K562 (cell line): ENCODE data around the gene BCL7B. TPM values are rescaled to one million over a fixed set of nuclear protein-coding genes. Genes with fewer than 3 reads are reported as not detected.
A peak's percentile ranks its signal among the peaks of the same experiment; 100 is the strongest.

Experiments
- BCOR ChIP-seq: fragments of 450-650 bp; IDR thresholded peaks from 2 replicates; pipeline ENCODE4 v1.6.1; 2016
- CBFA2T3 ChIP-seq: fragments of 450-650 bp; IDR thresholded peaks from 2 replicates; pipeline ENCODE4 v1.6.1; 2017
- CHD4 ChIP-seq: fragments of 200-600 bp; sonication (generic); IDR thresholded peaks from 3 replicates; pipeline ENCODE4 v1.6.1; 2012; ENCODE audit warnings: low read depth, mild to moderate bottlenecking, mixed read lengths, low read length, inconsistent platforms; ENCODE audit not compliant: insufficient read depth, insufficient replicate concordance, poor library complexity, severe bottlenecking
- CTBP1 ChIP-seq: fragments of 450-650 bp; IDR thresholded peaks from 2 replicates; pipeline ENCODE4 v1.6.1; 2016; ENCODE audit warnings: borderline replicate concordance
- DNMT1 ChIP-seq: fragments of 450-650 bp; IDR thresholded peaks from 2 replicates; pipeline ENCODE4 v1.6.1; 2016; ENCODE audit warnings: antibody characterized with exemption, mild to moderate bottlenecking
- FOSL1 ChIP-seq: fragments of 200-800 bp; sonication (Bioruptor generic); conservative IDR thresholded peaks from 2 replicates; pipeline ENCODE4 v1.6.1; 2016; ENCODE audit warnings: missing genetic modification characterization, missing compliant biosample characterization
- GATAD2B ChIP-seq: fragments of 450-650 bp; IDR thresholded peaks from 2 replicates; pipeline ENCODE4 v1.6.1; 2017; ENCODE audit warnings: mild to moderate bottlenecking, borderline replicate concordance
- HIVEP1 ChIP-seq: fragments of 250-450 bp; sonication (Bioruptor Pico); IDR thresholded peaks from 2 replicates; pipeline ENCODE4 v1.4.0; 2020; ENCODE audit warnings: mild to moderate bottlenecking
- MCM3 ChIP-seq: fragments of 450-650 bp; IDR thresholded peaks from 2 replicates; pipeline ENCODE4 v1.6.1; 2016
- NFYB ChIP-seq: IDR thresholded peaks from 2 replicates; pipeline ENCODE4 v1.6.1; 2011; ENCODE audit warnings: mild to moderate bottlenecking, moderate library complexity; ENCODE audit not compliant: insufficient read length; ENCODE audit errors: extremely low read depth
- PHB2 ChIP-seq: fragments of 450-650 bp; IDR thresholded peaks from 2 replicates; pipeline ENCODE4 v1.6.1; 2017; ENCODE audit warnings: low read depth
- RCOR1 ChIP-seq, 2 experiments: IDR thresholded peaks; 2 replicates each; pipeline ENCODE4 v1.6.1; 2012; ENCODE audit warnings: low read depth in 2 of 2, low read length in 2 of 2, borderline replicate concordance in 1 of 2, improper control_type of control experiment in 1 of 2
- TEAD1 ChIP-seq, 2 experiments: fragments of 450-650 bp in 1 of 2; sonication (generic) in 1 of 2; formaldehyde crosslinking; IDR thresholded peaks; 2 replicates each; pipeline versions ENCODE4 v1.4.0 to v1.8.0; 2020 to 2022; ENCODE audit warnings: mild to moderate bottlenecking in 2 of 2, missing genetic modification reagents in 1 of 2
- TEAD4 ChIP-seq, 2 experiments: sonication (generic) in 1 of 2; formaldehyde crosslinking in 1 of 2; IDR thresholded peaks; 2 replicates each; pipeline versions ENCODE4 v1.6.1 to v1.8.0; 2012 to 2022; ENCODE audit warnings: borderline replicate concordance in 1 of 2, inconsistent platforms in 1 of 2, low read length in 1 of 2, mild to moderate bottlenecking in 1 of 2, missing genetic modification reagents in 1 of 2
- ZNF143 ChIP-seq: sonication (generic); formaldehyde crosslinking; IDR thresholded peaks from 2 replicates; pipeline ENCODE4 v1.9.0; 2022; ENCODE audit warnings: mild to moderate bottlenecking, missing genetic modification reagents
- ZZZ3 ChIP-seq: fragments of 450-650 bp; IDR thresholded peaks from 2 replicates; pipeline ENCODE4 v1.6.1; 2016; ENCODE audit warnings: antibody characterized with exemption, mild to moderate bottlenecking, moderate library complexity
- polyA plus RNA-seq, 8 experiments: library from polyadenylated mRNA; depleted of rRNA in 4 of 8; stranded (reverse) in 5 of 8; unstranded in 3 of 8; fragments of >200 nt; fragmentation: Nextera tagmentation in 2 of 8; fragmentation: Illumina TruSeq in 1 of 8; extraction: Ambion mirVana in 2 of 8; extraction: Trizol in 1 of 8; gene quantifications; 2 replicates each; pipeline versions ENCODE4 v1.2.1 to v1.2.3, GENCODE V29; 2011 to 2014; ENCODE audit warnings: inconsistent platforms in 1 of 8, missing spikeins in 1 of 8
- total RNA-seq, 7 experiments: library from RNA; depleted of rRNA in 6 of 7; stranded (reverse); fragments of >200 nt in 6 of 7; fragmentation: Illumina TruSeq in 2 of 7; extraction: Trizol in 2 of 7; gene quantifications; 2 replicates each; pipeline versions ENCODE4 v1.2.1 to v1.2.3, GENCODE V29; 2011 to 2021; ENCODE audit warnings: low replicate concordance in 1 of 7
- TF ChIP-seq, protein P1 (sequence below): fragments of 250-450 bp; sonication (Bioruptor Pico); IDR thresholded peaks from 2 replicates; pipeline ENCODE4 v1.5.0; 2021
- TF ChIP-seq, protein P2 (sequence below), 2 experiments: fragments of 450-650 bp; conservative IDR thresholded peaks; 2 replicates each; pipeline ENCODE4 v1.6.1; 2017; ENCODE audit warnings: mild to moderate bottlenecking in 2 of 2, moderate library complexity in 2 of 2
- TF ChIP-seq, protein P3 (sequence below): sonication (generic); formaldehyde crosslinking; IDR thresholded peaks from 2 replicates; pipeline ENCODE4 v1.8.0; 2022; ENCODE audit warnings: mild to moderate bottlenecking, missing genetic modification reagents
- TF ChIP-seq, protein P4 (sequence below): fragments of 450-650 bp; IDR thresholded peaks from 2 replicates; pipeline ENCODE4 v1.6.1; 2016
- TF ChIP-seq, protein P5 (sequence below): sonication (generic); formaldehyde crosslinking; IDR thresholded peaks from 2 replicates; pipeline ENCODE4 v1.8.0; 2022; ENCODE audit warnings: missing genetic modification reagents, mild to moderate bottlenecking, borderline replicate concordance

BCL7B gene
- total and polyA plus RNA-seq, 9 of the 15 experiments (the other 6 are each of a cell fraction or from before 2014, with no cell fraction given) = 10.0 to 73.2 (median 32.9) TPM

DNA sequence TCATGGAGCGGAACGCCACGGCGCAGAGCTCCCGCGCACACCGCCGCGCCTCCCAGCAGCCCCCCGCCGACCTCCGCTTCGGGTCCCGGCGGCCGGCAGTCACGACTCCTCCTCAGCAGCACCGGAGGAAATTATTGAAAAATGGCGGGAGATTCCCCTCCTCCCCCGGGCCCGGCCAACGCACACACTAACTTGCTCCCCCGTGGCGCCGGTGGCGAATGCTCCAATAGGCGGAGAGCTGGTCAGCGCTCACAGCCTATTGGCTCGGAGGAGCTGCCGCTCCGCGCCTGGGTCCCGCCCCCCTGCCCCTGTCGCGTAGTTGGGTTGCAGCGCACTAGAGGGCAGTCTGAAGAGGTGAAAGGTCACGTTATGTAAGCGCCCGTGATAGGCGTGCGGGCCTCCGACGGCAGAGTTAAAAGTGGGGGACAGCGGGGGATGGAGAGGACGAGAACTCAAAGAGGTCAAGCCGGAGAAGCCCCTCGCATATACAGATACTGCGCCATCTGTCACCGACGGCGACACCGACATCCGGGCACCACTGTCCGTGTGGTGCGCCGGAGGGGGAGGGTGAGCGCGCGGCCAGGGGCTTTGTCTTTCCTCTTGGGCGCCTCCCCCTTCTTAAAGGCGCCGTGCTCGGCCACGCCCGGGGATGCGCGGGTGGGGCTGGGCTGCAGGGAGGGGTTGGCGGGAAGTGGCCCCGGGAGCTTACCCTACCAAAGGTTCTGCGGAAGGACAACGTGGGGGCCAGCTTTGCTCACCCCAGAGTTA, 35.2 kb downstream of the BCL7B start, which contains the start of gene BAZ1B (continued):
- TF ChIP-seq, protein P1, sequence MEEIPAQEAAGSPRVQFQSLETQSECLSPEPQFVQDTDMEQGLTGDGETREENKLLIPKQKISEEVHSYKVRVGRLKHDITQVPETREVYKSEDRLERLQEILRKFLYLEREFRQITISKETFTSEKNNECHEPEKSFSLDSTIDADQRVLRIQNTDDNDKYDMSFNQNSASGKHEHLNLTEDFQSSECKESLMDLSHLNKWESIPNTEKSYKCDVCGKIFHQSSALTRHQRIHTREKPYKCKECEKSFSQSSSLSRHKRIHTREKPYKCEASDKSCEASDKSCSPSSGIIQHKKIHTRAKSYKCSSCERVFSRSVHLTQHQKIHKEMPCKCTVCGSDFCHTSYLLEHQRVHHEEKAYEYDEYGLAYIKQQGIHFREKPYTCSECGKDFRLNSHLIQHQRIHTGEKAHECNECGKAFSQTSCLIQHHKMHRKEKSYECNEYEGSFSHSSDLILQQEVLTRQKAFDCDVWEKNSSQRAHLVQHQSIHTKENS = no peak
- TF ChIP-seq CTBP1 (peak; percentile 90), TEAD1 (CRISPR knock-in tag; IDR thresholded peaks at IDR 0.05) (peak in 1 of 2 experiments; percentile 71; a peak in 1 of 4 replicates), PHB2 (no peak), ZNF143 (peak; percentile 54; the same call in 1 of the 2 replicates), GATAD2B (peak; percentile 63; the same call in 1 of the 2 replicates), FOSL1 (tag) (peak; percentile 49), MCM3 (no peak), RCOR1 (IDR thresholded peaks at IDR 0.05; ENCODE audit: borderline replicate concordance in 1 of 2, low read depth in 2 of 2, low read length in 2 of 2) (peak; percentile 47 to 69; a peak in 3 of 4 replicates), HIVEP1 (CRISPR knock-in tag) (0 out of 2 replicates have a peak, but pooled peaks have one; percentile 69), CBFA2T3 (no peak; the same call in 1 of the 2 replicates), ZZZ3 (peak; percentile 71; the same call in 1 of the 2 replicates), BCOR (peak; percentile 15; the same call in 1 of the 2 replicates), NFYB (peak; percentile 97), DNMT1 (no peak), TEAD4 (IDR thresholded peaks at IDR 0.05; ENCODE audit: low read length) (peak; percentile 10), TEAD4 (CRISPR knock-in tag; IDR thresholded peaks at IDR 0.05; ENCODE audit: borderline replicate concordance) (no peak), CHD4 (no peak)
- TF ChIP-seq, protein P2, sequence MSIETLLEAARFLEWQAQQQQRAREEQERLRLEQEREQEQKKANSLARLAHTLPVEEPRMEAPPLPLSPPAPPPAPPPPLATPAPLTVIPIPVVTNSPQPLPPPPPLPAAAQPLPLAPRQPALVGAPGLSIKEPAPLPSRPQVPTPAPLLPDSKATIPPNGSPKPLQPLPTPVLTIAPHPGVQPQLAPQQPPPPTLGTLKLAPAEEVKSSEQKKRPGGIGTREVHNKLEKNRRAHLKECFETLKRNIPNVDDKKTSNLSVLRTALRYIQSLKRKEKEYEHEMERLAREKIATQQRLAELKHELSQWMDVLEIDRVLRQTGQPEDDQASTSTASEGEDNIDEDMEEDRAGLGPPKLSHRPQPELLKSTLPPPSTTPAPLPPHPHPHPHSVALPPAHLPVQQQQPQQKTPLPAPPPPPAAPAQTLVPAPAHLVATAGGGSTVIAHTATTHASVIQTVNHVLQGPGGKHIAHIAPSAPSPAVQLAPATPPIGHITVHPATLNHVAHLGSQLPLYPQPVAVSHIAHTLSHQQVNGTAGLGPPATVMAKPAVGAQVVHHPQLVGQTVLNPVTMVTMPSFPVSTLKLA (conservative IDR thresholded peaks at IDR 0.05) = peak; percentile 93 to 96
- TF ChIP-seq, protein P3, sequence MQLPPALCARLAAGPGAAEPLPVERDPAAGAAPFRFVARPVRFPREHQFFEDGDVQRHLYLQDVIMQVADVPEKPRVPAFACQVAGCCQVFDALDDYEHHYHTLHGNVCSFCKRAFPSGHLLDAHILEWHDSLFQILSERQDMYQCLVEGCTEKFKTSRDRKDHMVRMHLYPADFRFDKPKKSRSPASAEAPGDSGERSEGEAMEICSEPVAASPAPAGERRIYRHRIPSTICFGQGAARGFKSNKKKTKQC = peak; percentile 96
- TF ChIP-seq, protein P4, sequence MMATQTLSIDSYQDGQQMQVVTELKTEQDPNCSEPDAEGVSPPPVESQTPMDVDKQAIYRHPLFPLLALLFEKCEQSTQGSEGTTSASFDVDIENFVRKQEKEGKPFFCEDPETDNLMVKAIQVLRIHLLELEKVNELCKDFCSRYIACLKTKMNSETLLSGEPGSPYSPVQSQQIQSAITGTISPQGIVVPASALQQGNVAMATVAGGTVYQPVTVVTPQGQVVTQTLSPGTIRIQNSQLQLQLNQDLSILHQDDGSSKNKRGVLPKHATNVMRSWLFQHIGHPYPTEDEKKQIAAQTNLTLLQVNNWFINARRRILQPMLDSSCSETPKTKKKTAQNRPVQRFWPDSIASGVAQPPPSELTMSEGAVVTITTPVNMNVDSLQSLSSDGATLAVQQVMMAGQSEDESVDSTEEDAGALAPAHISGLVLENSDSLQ = peak; percentile 99
- TF ChIP-seq, protein P5, sequence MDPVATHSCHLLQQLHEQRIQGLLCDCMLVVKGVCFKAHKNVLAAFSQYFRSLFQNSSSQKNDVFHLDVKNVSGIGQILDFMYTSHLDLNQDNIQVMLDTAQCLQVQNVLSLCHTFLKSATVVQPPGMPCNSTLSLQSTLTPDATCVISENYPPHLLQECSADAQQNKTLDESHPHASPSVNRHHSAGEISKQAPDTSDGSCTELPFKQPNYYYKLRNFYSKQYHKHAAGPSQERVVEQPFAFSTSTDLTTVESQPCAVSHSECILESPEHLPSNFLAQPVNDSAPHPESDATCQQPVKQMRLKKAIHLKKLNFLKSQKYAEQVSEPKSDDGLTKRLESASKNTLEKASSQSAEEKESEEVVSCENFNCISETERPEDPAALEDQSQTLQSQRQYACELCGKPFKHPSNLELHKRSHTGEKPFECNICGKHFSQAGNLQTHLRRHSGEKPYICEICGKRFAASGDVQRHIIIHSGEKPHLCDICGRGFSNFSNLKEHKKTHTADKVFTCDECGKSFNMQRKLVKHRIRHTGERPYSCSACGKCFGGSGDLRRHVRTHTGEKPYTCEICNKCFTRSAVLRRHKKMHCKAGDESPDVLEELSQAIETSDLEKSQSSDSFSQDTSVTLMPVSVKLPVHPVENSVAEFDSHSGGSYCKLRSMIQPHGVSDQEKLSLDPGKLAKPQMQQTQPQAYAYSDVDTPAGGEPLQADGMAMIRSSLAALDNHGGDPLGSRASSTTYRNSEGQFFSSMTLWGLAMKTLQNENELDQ = no peak
